DND-41 (cell line): Measurements from ENCODE around the gene GPATCH4.

Experiments
- EZH2 ChIP-seq: IDR thresholded peaks from 3 replicates; pipeline ENCODE4 v1.6.1; 2012; ENCODE audit warnings: borderline replicate concordance, low read depth, mild to moderate bottlenecking, moderate library complexity, low read length, inconsistent platforms; ENCODE audit not compliant: severe bottlenecking
- TF ChIP-seq, protein P1 (sequence below): IDR thresholded peaks from 2 replicates; pipeline ENCODE4 v1.5.1; 2012; ENCODE audit warnings: borderline replicate concordance, low read length, moderate library complexity, mild to moderate bottlenecking; ENCODE audit not compliant: poor library complexity, severe bottlenecking; ENCODE audit errors: extremely low read depth

DNA sequence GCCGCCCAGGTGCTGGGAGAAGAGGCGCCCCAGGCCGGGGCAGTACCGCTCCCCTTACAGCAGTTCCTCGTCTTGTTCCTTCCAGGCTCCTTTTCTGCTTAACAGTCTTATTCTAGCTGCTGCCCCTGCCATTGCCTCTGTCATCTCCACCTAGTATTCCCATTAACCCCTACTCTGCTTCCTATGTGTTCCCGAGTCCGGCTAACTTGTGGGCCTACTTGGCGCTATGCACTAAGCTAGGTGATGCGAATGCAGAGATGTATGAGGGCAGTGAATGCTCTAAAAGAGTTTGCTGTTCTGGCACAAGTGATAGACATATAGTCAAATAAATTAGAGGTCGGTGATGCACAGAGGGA lies 28.6 kb downstream of the GPATCH4 start:
- TF ChIP-seq, protein P1, sequence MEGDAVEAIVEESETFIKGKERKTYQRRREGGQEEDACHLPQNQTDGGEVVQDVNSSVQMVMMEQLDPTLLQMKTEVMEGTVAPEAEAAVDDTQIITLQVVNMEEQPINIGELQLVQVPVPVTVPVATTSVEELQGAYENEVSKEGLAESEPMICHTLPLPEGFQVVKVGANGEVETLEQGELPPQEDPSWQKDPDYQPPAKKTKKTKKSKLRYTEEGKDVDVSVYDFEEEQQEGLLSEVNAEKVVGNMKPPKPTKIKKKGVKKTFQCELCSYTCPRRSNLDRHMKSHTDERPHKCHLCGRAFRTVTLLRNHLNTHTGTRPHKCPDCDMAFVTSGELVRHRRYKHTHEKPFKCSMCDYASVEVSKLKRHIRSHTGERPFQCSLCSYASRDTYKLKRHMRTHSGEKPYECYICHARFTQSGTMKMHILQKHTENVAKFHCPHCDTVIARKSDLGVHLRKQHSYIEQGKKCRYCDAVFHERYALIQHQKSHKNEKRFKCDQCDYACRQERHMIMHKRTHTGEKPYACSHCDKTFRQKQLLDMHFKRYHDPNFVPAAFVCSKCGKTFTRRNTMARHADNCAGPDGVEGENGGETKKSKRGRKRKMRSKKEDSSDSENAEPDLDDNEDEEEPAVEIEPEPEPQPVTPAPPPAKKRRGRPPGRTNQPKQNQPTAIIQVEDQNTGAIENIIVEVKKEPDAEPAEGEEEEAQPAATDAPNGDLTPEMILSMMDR, result no peak
- TF ChIP-seq EZH2, result no peak
